WTC11 (cell line): ENCODE results near the gene PTGES3L. TPM values are rescaled to one million over a fixed set of nuclear protein-coding genes. Genes with fewer than 3 reads are reported as not detected.
A peak's percentile ranks its signal among the peaks of the same experiment; 100 is the strongest.

Source experiments
- CBFB ChIP-seq: sonication (generic); formaldehyde crosslinking; IDR thresholded peaks from 2 replicates; pipeline ENCODE4 v1.8.1; 2022; ENCODE audit warnings: mild to moderate bottlenecking, low read depth, missing genetic modification reagents
- ELF4 ChIP-seq: sonication (generic); formaldehyde crosslinking; IDR thresholded peaks from 2 replicates; pipeline ENCODE4 v1.8.1; 2022; ENCODE audit warnings: low read depth, mild to moderate bottlenecking, moderate library complexity, missing genetic modification reagents
- GTF2I ChIP-seq: fragments of 250-450 bp; sonication (Bioruptor Pico); conservative IDR thresholded peaks from 2 replicates; pipeline ENCODE4 v1.4.0; 2021; ENCODE audit warnings: mild to moderate bottlenecking
- IRF2 ChIP-seq: sonication (generic); formaldehyde crosslinking; IDR thresholded peaks from 2 replicates; pipeline ENCODE4 v1.8.0; 2022; ENCODE audit warnings: low read depth, missing genetic modification reagents, borderline replicate concordance
- MYBL2 ChIP-seq: sonication (generic); formaldehyde crosslinking; IDR thresholded peaks from 2 replicates; pipeline ENCODE4 v1.8.1; 2023; ENCODE audit warnings: mild to moderate bottlenecking, moderate library complexity, missing genetic modification reagents
- NFATC4 ChIP-seq: fragments of 250-450 bp; sonication (Bioruptor Pico); IDR thresholded peaks from 2 replicates; pipeline ENCODE4 v1.9.0; 2021; ENCODE audit warnings: mild to moderate bottlenecking
- NFE2L1 ChIP-seq: sonication (generic); formaldehyde crosslinking; IDR thresholded peaks from 2 replicates; pipeline ENCODE4 v1.8.1; 2023; ENCODE audit warnings: missing genetic modification reagents
- NR1H2 ChIP-seq: sonication (generic); formaldehyde crosslinking; IDR thresholded peaks from 2 replicates; pipeline ENCODE4 v1.9.0; 2021; ENCODE audit warnings: mild to moderate bottlenecking, moderate library complexity, missing genetic modification reagents
- NR3C1 ChIP-seq: sonication (generic); formaldehyde crosslinking; conservative IDR thresholded peaks from 2 replicates; pipeline ENCODE4 v1.8.1; 2023; ENCODE audit warnings: low read depth, mild to moderate bottlenecking, missing genetic modification reagents
- OVOL2 ChIP-seq: fragments of 250-450 bp; sonication (Bioruptor Pico); IDR thresholded peaks from 2 replicates; pipeline ENCODE4 v1.9.0; 2021; ENCODE audit warnings: mild to moderate bottlenecking, borderline replicate concordance
- PRRX2 ChIP-seq: fragments of 250-450 bp; sonication (Bioruptor Pico); IDR thresholded peaks from 2 replicates; pipeline ENCODE4 v1.8.0; 2021; ENCODE audit warnings: mild to moderate bottlenecking
- SP1 ChIP-seq: sonication (generic); formaldehyde crosslinking; conservative IDR thresholded peaks from 2 replicates; pipeline ENCODE4 v1.8.1; 2022; ENCODE audit warnings: missing genetic modification reagents
- TP53 ChIP-seq: sonication (generic); formaldehyde crosslinking; IDR thresholded peaks from 2 replicates; pipeline ENCODE4 v1.8.1; 2023; ENCODE audit warnings: mild to moderate bottlenecking, missing genetic modification reagents
- ZBTB21 ChIP-seq: sonication (generic); formaldehyde crosslinking; IDR thresholded peaks from 2 replicates; pipeline ENCODE4 v1.8.1; 2023; ENCODE audit warnings: mild to moderate bottlenecking, missing genetic modification reagents, borderline replicate concordance
- ZBTB43 ChIP-seq: sonication (generic); formaldehyde crosslinking; IDR thresholded peaks from 2 replicates; pipeline ENCODE4 v1.8.1; 2023; ENCODE audit warnings: mild to moderate bottlenecking, missing genetic modification reagents
- ZNF532 ChIP-seq: fragments of 250-450 bp; sonication (Bioruptor Pico); IDR thresholded peaks from 2 replicates; pipeline ENCODE4 v1.9.0; 2021; ENCODE audit warnings: mild to moderate bottlenecking, borderline replicate concordance
- total RNA-seq: library from RNA; stranded (reverse); gene quantifications from 3 replicates; pipeline ENCODE4 v1.2.3, GENCODE V29; 2021
- TF ChIP-seq, protein P1 (sequence below): fragments of 250-450 bp; sonication (Bioruptor Pico); IDR thresholded peaks from 2 replicates; pipeline ENCODE4 v1.8.0; 2021; ENCODE audit warnings: mild to moderate bottlenecking
- TF ChIP-seq, protein P2 (sequence below): sonication (generic); formaldehyde crosslinking; IDR thresholded peaks from 2 replicates; pipeline ENCODE4 v1.8.1; 2023; ENCODE audit warnings: mild to moderate bottlenecking, missing genetic modification reagents, borderline replicate concordance
- TF ChIP-seq, protein P3 (sequence below): sonication (generic); formaldehyde crosslinking; IDR thresholded peaks from 2 replicates; pipeline ENCODE4 v1.8.0; 2023; ENCODE audit warnings: missing genetic modification reagents
- TF ChIP-seq, protein P4 (sequence below): fragments of 250-450 bp; sonication (Bioruptor Pico); IDR thresholded peaks from 2 replicates; pipeline ENCODE4 v2.1.2; 2022; ENCODE audit warnings: mild to moderate bottlenecking, moderate library complexity

Gene PTGES3L
- total RNA-seq, 1 experiment from 2014 or later, result 2.1 TPM

- 0 out of 2 replicates have a peak, but pooled peaks have one; percentile 27 for TF ChIP-seq ZNF532 (CRISPR knock-in tag)
- TF ChIP-seq ZBTB43, result no peak
- no peak for TF ChIP-seq ELF4 (CRISPR knock-in tag)
- peak; percentile 89 for TF ChIP-seq NFATC4 (CRISPR knock-in tag)
- no peak for TF ChIP-seq TP53 (CRISPR knock-in tag)
- no peak for TF ChIP-seq MYBL2 (CRISPR knock-in tag)
- no peak for TF ChIP-seq GTF2I
- TF ChIP-seq, protein P1, sequence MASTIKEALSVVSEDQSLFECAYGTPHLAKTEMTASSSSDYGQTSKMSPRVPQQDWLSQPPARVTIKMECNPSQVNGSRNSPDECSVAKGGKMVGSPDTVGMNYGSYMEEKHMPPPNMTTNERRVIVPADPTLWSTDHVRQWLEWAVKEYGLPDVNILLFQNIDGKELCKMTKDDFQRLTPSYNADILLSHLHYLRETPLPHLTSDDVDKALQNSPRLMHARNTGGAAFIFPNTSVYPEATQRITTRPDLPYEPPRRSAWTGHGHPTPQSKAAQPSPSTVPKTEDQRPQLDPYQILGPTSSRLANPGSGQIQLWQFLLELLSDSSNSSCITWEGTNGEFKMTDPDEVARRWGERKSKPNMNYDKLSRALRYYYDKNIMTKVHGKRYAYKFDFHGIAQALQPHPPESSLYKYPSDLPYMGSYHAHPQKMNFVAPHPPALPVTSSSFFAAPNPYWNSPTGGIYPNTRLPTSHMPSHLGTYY (CRISPR knock-in tag), result 0 out of 2 replicates have a peak, but pooled peaks have one; percentile 20
- no peak for TF ChIP-seq CBFB (CRISPR knock-in tag)
- TF ChIP-seq IRF2 (CRISPR knock-in tag), result no peak
- TF ChIP-seq ZBTB21, result no peak
- TF ChIP-seq NR3C1 (CRISPR knock-in tag), result no peak
- TF ChIP-seq NR1H2 (CRISPR knock-in tag), result no peak
- TF ChIP-seq OVOL2, result no peak
- no peak for TF ChIP-seq NFE2L1 (CRISPR knock-in tag)
- no peak for TF ChIP-seq SP1
- TF ChIP-seq, protein P2, sequence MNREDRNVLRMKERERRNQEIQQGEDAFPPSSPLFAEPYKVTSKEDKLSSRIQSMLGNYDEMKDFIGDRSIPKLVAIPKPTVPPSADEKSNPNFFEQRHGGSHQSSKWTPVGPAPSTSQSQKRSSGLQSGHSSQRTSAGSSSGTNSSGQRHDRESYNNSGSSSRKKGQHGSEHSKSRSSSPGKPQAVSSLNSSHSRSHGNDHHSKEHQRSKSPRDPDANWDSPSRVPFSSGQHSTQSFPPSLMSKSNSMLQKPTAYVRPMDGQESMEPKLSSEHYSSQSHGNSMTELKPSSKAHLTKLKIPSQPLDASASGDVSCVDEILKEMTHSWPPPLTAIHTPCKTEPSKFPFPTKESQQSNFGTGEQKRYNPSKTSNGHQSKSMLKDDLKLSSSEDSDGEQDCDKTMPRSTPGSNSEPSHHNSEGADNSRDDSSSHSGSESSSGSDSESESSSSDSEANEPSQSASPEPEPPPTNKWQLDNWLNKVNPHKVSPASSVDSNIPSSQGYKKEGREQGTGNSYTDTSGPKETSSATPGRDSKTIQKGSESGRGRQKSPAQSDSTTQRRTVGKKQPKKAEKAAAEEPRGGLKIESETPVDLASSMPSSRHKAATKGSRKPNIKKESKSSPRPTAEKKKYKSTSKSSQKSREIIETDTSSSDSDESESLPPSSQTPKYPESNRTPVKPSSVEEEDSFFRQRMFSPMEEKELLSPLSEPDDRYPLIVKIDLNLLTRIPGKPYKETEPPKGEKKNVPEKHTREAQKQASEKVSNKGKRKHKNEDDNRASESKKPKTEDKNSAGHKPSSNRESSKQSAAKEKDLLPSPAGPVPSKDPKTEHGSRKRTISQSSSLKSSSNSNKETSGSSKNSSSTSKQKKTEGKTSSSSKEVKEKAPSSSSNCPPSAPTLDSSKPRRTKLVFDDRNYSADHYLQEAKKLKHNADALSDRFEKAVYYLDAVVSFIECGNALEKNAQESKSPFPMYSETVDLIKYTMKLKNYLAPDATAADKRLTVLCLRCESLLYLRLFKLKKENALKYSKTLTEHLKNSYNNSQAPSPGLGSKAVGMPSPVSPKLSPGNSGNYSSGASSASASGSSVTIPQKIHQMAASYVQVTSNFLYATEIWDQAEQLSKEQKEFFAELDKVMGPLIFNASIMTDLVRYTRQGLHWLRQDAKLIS (CRISPR knock-in tag), result no peak
- TF ChIP-seq, protein P3, sequence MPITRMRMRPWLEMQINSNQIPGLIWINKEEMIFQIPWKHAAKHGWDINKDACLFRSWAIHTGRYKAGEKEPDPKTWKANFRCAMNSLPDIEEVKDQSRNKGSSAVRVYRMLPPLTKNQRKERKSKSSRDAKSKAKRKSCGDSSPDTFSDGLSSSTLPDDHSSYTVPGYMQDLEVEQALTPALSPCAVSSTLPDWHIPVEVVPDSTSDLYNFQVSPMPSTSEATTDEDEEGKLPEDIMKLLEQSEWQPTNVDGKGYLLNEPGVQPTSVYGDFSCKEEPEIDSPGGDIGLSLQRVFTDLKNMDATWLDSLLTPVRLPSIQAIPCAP, result no peak
- TF ChIP-seq, protein P4, sequence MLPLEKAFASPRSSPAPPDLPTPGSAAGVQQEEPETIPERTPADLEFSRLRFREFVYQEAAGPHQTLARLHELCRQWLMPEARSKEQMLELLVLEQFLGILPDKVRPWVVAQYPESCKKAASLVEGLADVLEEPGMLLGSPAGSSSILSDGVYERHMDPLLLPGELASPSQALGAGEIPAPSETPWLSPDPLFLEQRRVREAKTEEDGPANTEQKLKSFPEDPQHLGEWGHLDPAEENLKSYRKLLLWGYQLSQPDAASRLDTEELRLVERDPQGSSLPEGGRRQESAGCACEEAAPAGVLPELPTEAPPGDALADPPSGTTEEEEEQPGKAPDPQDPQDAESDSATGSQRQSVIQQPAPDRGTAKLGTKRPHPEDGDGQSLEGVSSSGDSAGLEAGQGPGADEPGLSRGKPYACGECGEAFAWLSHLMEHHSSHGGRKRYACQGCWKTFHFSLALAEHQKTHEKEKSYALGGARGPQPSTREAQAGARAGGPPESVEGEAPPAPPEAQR (CRISPR knock-in tag), result no peak
- peak; percentile 67; the same call in 1 of the 2 replicates for TF ChIP-seq PRRX2 (CRISPR knock-in tag)
Observed at GRCh38 chr17:43003542-43004172, 23.8 kb upstream of the PTGES3L start (continued).
